GM21360 (cell line): ENCODE data around the gene CCDC177.

ENCODE experiments used
- ATAC-seq: cut with Tn5 transposase; IDR thresholded peaks from one replicate; pipeline ENCODE4 v1.9.1; 2021; ENCODE audit warnings: mild to moderate bottlenecking, moderate library complexity; ENCODE audit not compliant: unreplicated experiment

The CCDC177 gene

GRCh38 chr14:69531135-69531534, 43.5 kb downstream of the CCDC177 start:
- ATAC-seq: no peak

GRCh38 chr14:69530095-69530494, 44.6 kb downstream of the CCDC177 start:
- ATAC-seq: no peak

GRCh38 chr14:69529563-69529962, 45.1 kb downstream of the CCDC177 start:
- ATAC-seq: no peak

GRCh38 chr14:69528930-69529329, 45.7 kb downstream of the CCDC177 start:
- ATAC-seq: no peak

- no peak for ATAC-seq
Measured at GRCh38 chr14:69528143-69528542, 46.5 kb downstream of the CCDC177 start.

GRCh38 chr14:69527635-69528034, 47.0 kb downstream of the CCDC177 start:
- ATAC-seq: no peak

- ATAC-seq: no peak
Measured at GRCh38 chr14:69525896-69526295, 48.8 kb downstream of the CCDC177 start.

GRCh38 chr14:69522026-69522425, 52.6 kb downstream of the CCDC177 start:
- no peak for ATAC-seq
